Adrenal gland (tissue), 12 donors: ENCODE results near the gene TCP11. TPM values are rescaled to one million over a fixed set of nuclear protein-coding genes. Genes with fewer than 3 reads are reported as not detected.

ENCODE experiments used
- DNase-seq, 7 donors: peaks; one replicate each; pipeline ENCODE4 v3.0.0-alpha.2; 2019 to 2020
- H3K27ac ChIP-seq, 5 donors: fragments of 200-600 bp; sonication (generic) in 4 of 5; 1 replicate in 3 of 5; 2 replicates in 2 of 5; pipeline versions ENCODE4 v1.5.1 to v1.8.0; 2016 to 2020; ENCODE audit warnings: mild to moderate bottlenecking in 1 of 5
- H3K27me3 ChIP-seq: fragments of 200-600 bp; 2 replicates; pipeline ENCODE4 v1.8.0; 2021
- H3K36me3 ChIP-seq, 2 donors: fragments of 200-600 bp; replicated peaks in 1 of 2; 1 replicate in 1 of 2; 2 replicates in 1 of 2; pipeline versions ENCODE4 v1.5.1 to v1.8.0; 2018 to 2022
- H3K4me1 ChIP-seq, 2 donors: fragments of 200-600 bp; replicated peaks in 1 of 2; 1 replicate in 1 of 2; 2 replicates in 1 of 2; pipeline versions ENCODE4 v1.5.1 to v1.8.0; 2018 to 2021
- H3K4me3 ChIP-seq, 4 donors: fragments of 200-600 bp; sonication (generic) in 3 of 4; one replicate each; pipeline ENCODE4 v1.5.1; 2016 to 2018
- H3K9me3 ChIP-seq, 3 donors: fragments of 200-600 bp; sonication (generic) in 1 of 3; replicated peaks in 1 of 3; 1 replicate in 2 of 3; 2 replicates in 1 of 3; pipeline versions ENCODE4 v1.5.1 to v1.8.0; 2016 to 2021
- POLR2A ChIP-seq, 2 donors: fragments of 450-650 bp; IDR thresholded peaks; one replicate each; pipeline ENCODE4 v1.6.1; 2017; ENCODE audit warnings: antibody characterized with exemption in 2 of 2, mild to moderate bottlenecking in 2 of 2, moderate library complexity in 1 of 2
- WGBS, 4 donors: extraction: QIAGEN DNeasy Blood & Tissue Kit in 2 of 4; methylation state at CpG; one replicate each; pipeline versions ENCODE4 v1.1.5 to v1.1.7; 2013 to 2017; 5-methylcytosine and 5-hydroxymethylcytosine counted together
- intact Hi-C, 2 donors: fragments of 100-400 bp; cut with DNase I; formaldehyde crosslinking; loops; one replicate each; pipeline versions ENCODE4 v1.14.1 to v1.15.0; 2022 to 2023
- polyA plus RNA-seq, 3 donors: library from polyadenylated mRNA; stranded (reverse); fragments of 200-250 nt in 2 of 3; fragments of 350-450 nt in 1 of 3; fragmentation: Illumina TruSeq in 1 of 3; extraction: RNeasy Lipid Tissue Mini Kit (QIAGEN cat#74804) in 1 of 3; gene quantifications; one replicate each; pipeline ENCODE4 v1.2.3, GENCODE V29; 2013 to 2014
- total RNA-seq, 9 donors: library from RNA; depleted of rRNA in 4 of 9; stranded (reverse); fragments of >200 nt in 4 of 9; fragments of 120-200 nt in 1 of 9; fragmentation: NEBNext Ultra II Directional in 1 of 9; extraction: Animal tissue kit (Norgen Biotek cat#: 25700) in 1 of 9; gene quantifications; one replicate each; pipeline versions ENCODE4 v1.1.0 to v1.2.4, GENCODE V29; 2013 to 2023
- TF ChIP-seq, protein P1 (sequence below), 6 experiments: fragments of 450-650 bp in 4 of 6; fragments of 200-600 bp in 2 of 6; sonication (generic) in 1 of 6; IDR thresholded peaks; 1 replicate in 5 of 6; 2 replicates in 1 of 6; pipeline versions ENCODE4 v1.5.1 to v1.8.0; 2016 to 2021; ENCODE audit warnings: antibody characterized with exemption in 6 of 6, mild to moderate bottlenecking in 2 of 6, moderate library complexity in 1 of 6
- donor health status: healthy with polysubstance abuse.
- donor health status: Bipolar disorder and iron deficiency.
- donor health status: DM: yes; HTN: yes; CAD: no.
- donor health status: DM: no; HTN: no; CAD: no.
- donor health status: DM: no; HTN: no; CAD: no.
- donor health status: DM: yes; HTN: yes; CAD: no.

The TCP11 gene
- total and polyA plus RNA-seq, 12 donors, result 0.13 to 0.40 (median 0.28) TPM; not detected in 7

DNA sequence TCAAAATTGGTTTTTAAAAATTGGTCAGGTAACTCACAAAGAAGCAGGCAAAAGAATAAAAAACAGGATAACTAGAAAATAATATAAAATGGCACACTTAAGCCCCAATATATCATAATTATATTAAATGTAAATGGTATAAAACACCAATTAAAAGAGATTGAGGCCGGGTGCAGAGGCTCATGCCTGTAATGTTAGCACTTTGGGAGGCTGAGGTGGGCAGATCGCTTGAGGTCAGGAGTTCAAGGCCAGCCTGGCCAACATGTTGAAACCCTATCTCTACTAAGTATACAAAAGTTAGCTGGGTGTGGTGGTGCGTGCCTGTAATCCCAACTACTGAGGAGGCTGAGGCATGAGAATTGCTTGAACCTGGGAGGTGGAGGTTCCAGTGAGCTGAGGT, 36.1 kb downstream of the TCP11 start:
- intact Hi-C loops, result no loop called here
- no peaks in the 10 kb centered on the region for H3K27me3 ChIP-seq
- TF ChIP-seq, protein P1, sequence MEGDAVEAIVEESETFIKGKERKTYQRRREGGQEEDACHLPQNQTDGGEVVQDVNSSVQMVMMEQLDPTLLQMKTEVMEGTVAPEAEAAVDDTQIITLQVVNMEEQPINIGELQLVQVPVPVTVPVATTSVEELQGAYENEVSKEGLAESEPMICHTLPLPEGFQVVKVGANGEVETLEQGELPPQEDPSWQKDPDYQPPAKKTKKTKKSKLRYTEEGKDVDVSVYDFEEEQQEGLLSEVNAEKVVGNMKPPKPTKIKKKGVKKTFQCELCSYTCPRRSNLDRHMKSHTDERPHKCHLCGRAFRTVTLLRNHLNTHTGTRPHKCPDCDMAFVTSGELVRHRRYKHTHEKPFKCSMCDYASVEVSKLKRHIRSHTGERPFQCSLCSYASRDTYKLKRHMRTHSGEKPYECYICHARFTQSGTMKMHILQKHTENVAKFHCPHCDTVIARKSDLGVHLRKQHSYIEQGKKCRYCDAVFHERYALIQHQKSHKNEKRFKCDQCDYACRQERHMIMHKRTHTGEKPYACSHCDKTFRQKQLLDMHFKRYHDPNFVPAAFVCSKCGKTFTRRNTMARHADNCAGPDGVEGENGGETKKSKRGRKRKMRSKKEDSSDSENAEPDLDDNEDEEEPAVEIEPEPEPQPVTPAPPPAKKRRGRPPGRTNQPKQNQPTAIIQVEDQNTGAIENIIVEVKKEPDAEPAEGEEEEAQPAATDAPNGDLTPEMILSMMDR (IDR thresholded peaks at IDR 0.05), result no peak
- TF ChIP-seq POLR2A (IDR thresholded peaks at IDR 0.05), result no peak
- no peak for DNase-seq
- H3K9me3 ChIP-seq, result no peaks in the 10 kb centered on the region
- 89 to 95% (median 93%) methylated on average over 3 of the region's 3 CpGs for WGBS, 4 donors
- H3K36me3 ChIP-seq, result no peaks in the 10 kb centered on the region
- no peaks in the 10 kb centered on the region for H3K4me1 ChIP-seq
- H3K27ac ChIP-seq, result no peak overlapping the region
- H3K4me3 ChIP-seq, result no peak overlapping the region

DNA sequence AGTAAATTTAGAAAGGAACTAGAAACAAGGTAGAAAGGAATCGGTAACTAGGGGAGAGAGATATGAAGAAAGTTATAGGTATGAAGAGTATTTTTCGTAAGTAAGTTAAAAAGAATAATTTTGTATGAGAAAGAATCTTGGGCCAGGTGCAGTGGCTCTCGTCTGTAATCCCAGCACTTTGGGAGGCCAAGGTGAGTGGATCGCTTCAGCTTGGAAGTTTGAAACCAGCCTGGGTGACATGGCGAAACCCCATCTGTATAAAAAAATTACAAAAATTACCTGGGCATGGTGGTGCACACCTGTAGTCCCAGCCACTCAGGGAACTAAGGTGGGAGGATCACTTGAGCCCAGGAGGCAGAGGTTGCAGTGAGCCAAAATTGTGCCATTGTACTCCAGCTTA, 42.0 kb downstream of the TCP11 start:
- Histone ChIP-seq H3K9me3 (no peaks in the 10 kb centered on the region), H3K36me3 (no peaks in the 10 kb centered on the region), H3K4me1 (peaks cover 14 to 18% of the 10 kb centered on the region in 2 donors), H3K4me3 (no peak overlapping the region), H3K27ac (no peak overlapping the region), H3K27me3 (no peaks in the 10 kb centered on the region)
- no peak for DNase-seq
- intact Hi-C loops, result no loop called here
- 93 to 97% (median 94%) methylated on average over 5 of the region's 5 CpGs for WGBS, 4 donors
- TF ChIP-seq POLR2A (IDR thresholded peaks at IDR 0.05), result no peak
- TF ChIP-seq, protein P1 (IDR thresholded peaks at IDR 0.05), result no peak

DNA sequence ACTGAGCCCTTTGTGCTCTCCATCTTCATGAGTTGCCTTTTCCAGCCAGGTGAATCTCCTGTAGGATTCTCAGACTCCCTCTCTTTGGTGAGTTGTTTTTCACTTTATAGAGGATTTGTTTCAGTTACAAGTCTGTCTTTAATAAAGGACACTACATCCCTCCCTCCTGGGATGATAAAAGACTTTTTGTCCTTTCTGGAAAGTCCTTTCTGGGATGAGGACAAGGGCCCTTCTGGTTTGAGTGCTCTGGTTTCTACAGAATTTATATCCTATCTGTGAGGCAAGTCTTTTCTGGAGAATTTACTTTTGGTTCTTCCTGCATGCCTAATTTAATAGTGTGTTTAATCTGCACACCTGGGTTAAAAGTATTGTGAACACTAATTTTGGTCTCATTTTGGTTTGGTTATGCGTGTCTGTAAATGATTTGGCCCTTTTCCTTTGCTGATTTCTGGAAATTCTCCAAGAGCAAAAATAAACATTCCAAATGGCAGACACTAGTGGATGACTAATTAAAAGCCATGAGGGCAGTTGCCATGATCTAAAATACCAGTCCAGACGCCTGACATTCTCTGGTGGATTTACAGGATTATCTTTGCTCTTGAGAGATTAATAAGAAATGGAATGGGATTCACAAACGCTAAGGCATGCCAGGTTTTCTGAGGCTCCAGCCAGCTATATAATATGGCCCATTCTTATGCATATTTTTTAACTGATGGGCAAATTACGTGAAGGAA, 44.8 kb downstream of the TCP11 start:
- peaks cover 14 to 18% of the 10 kb centered on the region in 2 donors for H3K4me1 ChIP-seq
- H3K27me3 ChIP-seq, result no peaks in the 10 kb centered on the region
- WGBS, 4 donors, result 24 to 38% (median 30%) methylated on average over 4 of the region's 4 CpGs
- no peaks in the 10 kb centered on the region for H3K9me3 ChIP-seq
- H3K27ac ChIP-seq, result peak overlapping the region in 4 of 5 donors; percentile 2 to 47 (median 27)
- no peak for DNase-seq
- peaks cover 0 to 4% of the 10 kb centered on the region in 2 donors for H3K36me3 ChIP-seq
- intact Hi-C loops, result no loop called here
- no peak overlapping the region for H3K4me3 ChIP-seq
- TF ChIP-seq, protein P1 (IDR thresholded peaks at IDR 0.05), result no peak
- TF ChIP-seq POLR2A (IDR thresholded peaks at IDR 0.05), result no peak

DNA sequence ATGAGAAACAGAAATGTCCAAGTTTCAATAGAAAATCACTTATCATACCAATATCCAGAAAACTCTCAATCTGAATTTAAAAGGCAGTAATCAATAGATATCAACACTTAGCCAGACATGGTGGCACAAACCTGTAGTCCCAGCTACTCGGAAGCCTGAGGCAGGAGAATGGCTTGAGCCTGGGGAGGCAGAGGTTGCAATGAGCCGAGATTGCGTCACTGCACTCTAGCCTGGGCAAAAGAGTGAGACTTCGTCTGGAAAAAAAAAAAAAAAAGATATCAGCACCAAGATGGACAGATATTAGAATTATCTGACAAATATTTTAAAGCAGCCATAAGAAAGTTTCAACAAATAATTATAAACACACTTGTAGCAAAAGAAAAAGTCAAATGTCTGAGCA, 47.0 kb downstream of the TCP11 start:
- H3K4me1 ChIP-seq, result peaks cover 14 to 22% of the 10 kb centered on the region in 2 donors
- peak overlapping the region in 1 of 5 donors; percentile 10 for H3K27ac ChIP-seq
- H3K9me3 ChIP-seq, result no peaks in the 10 kb centered on the region
- 50 to 70% (median 62%) methylated on average over 4 of the region's 4 CpGs for WGBS, 4 donors
- no peaks in the 10 kb centered on the region for H3K27me3 ChIP-seq
- DNase-seq, result peak in 1 of 7 donors; percentile 58
- intact Hi-C loops, result no loop called here
- peaks cover 0 to 22% of the 10 kb centered on the region in 2 donors for H3K36me3 ChIP-seq
- TF ChIP-seq, protein P1 (IDR thresholded peaks at IDR 0.05), result no peak
- no peak for TF ChIP-seq POLR2A (IDR thresholded peaks at IDR 0.05)
- no peak overlapping the region for H3K4me3 ChIP-seq
